GM19438 (cell line): ENCODE measurements around the gene OR6N2.

Source experiments
- ATAC-seq: cut with Tn5 transposase; IDR thresholded peaks from one replicate; pipeline ENCODE4 v1.9.1; 2021; ENCODE audit warnings: low read depth; ENCODE audit not compliant: unreplicated experiment

The OR6N2 gene, protein sequence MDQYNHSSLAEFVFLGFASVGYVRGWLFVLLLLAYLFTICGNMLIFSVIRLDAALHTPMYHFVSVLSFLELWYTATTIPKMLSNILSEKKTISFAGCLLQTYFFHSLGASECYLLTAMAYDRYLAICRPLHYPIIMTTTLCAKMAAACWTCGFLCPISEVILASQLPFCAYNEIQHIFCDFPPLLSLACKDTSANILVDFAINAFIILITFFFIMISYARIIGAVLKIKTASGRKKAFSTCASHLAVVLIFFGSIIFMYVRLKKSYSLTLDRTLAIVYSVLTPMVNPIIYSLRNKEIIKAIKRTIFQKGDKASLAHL

DNA sequence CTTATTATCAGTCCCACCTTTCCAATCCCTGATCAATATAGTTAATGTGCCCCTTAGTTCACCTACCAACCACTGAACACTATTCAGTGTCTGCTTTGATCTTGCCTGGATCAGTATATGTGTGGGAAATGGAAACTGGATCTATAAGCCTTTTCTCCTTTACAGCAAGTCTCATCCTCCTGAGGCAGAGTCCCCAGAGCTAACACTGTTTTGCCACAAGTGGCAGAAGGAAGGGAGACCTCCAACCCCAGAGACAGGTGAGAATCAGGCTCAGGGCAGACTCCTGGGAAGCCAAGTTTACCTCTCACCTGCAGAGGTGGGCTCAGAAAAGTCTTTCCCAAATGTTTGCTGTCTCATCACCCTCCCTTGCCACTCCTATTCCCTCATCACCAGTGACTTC, at the start of gene OR6N2:
TSS of gene OR6N2 (minus strand) at position 101 of the 400 bp plus-strand sequence. CDS start 3,569 bp downstream, outside the sequence.
- ATAC-seq = no peak

DNA sequence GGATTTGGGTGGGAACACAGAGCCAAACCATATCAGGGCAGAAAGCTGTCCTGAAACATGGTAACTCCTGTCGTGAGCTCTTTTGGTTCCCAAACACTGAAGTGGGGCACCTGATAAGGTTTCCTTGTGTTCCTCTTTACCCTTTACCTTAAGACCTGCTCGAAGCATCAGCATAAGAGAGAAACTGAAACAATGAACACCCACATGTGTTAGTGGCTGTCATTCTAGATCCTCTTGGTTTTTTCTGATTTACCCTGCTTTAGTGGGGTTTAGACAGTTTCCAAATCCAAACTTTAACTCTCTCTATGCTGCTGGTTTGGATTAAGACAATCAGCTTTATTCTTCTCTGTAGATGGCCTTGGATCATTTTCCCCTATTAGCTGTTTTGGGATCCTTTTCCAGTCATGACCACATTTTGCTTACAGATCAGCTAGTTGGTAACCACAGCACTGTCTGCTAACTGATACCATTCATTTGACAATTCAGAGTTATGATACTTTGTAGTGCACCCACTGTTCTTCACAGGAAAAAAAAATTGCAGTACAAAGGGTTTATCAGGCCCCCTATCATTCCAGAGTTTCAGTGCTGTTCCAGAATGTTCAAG, 49.2 kb upstream of the OR6N2 start:
- ATAC-seq = no peak

DNA sequence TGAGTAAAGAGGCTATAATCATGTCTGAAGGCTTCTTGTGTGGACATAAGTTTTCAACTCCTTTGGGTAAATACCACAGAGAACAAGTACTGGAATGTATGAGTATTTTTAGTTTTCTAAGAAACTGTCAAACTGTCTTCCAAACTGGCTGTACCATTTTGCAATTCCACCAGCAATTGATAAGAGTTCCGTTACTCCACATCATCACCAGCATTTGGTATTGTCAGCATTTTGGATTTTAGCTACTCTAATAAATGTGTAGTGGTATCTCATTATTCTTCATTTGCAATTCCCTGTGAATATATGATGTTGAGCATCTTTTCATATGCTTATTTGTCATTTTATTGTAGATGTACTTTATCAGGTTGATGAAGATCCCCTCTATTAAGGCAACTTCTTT, 40.7 kb upstream of the OR6N2 start:
- no peak for ATAC-seq

DNA sequence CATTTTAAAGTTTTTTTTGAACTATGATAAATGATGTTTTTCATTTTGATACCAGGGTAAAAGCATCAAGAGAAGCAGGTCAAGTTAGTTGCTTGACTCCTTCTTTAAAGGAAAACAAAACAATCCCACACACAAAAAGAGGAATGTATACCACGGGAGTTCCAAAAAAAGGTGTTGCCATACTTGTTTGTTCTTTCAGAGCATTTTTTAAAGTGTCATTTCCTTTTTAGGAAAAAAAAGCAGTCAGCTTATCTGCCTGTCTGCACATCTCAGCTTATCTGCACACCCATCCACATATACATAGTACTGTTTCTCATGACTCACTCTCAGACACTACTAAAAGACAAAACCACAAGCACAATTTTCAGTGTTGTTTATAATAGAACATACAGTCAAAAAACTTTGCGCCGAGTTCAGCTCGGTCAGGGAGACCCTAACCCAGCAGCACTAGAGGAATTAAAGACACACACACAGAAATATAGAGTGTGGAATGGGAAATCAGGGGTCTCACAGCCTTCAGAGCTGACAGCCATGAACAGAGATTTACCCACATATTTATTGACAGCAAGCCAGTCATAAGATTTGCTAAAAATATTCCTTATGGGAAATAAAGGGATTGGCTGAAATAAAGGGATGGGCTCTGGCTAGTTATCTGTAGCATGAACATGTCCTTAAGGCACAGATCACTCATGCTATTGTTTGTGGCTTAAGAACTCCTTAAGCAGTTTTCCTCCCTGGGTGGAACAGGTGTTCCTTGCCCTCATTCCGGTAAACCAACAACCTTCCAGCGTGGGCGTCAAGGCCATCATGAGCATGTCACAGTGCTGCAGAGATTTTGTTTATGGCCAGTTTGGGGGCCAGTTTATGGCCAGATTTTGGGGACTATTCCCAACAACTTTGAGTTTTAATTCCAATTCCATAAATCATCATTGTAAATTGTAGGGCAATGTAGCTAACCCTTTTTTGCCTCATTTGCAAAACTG, 38.7 kb upstream of the OR6N2 start:
- peak; percentile 72 for ATAC-seq

DNA sequence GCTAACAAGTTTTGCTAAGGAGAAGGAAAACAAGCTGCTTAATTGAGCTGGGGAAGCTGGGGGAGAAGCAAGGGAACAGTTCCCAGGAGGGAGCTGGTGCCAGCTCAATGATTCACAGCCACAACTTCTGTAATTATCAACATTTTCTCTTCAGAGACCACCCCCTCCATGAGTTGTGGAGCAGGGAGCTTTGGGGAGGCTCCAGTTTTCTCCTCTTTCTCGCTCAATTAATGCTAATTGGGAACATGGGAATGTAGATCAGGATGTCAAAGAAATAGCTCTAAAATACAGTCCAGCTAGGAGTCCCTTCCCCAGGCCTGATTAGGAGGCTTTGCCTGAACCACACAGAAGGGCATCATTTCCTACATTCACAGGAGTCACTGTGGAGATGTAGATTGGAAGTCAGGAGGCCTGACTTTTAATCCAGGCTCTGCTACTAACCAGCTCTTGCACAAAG, 38.0 kb upstream of the OR6N2 start:
- ATAC-seq = peak; percentile 16

DNA sequence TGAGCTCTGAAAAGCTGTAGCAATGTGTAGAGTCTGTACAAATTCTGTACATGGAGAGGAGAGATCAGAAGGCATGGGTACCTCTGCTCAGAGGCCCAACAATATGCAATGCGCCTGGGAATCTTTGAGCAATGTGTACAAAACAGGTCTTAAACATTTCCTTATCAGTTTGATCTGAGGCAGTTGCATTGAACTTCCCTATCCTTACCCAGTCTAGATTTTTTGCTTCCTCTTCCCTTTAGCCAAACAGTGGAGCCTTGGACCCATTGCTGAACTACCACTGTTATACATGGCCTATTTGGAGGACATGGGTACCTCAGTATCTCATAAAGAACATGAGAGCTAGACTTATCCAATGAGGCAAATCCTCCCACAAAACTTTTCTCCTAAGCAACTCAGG, 37.6 kb upstream of the OR6N2 start:
- ATAC-seq = no peak

DNA sequence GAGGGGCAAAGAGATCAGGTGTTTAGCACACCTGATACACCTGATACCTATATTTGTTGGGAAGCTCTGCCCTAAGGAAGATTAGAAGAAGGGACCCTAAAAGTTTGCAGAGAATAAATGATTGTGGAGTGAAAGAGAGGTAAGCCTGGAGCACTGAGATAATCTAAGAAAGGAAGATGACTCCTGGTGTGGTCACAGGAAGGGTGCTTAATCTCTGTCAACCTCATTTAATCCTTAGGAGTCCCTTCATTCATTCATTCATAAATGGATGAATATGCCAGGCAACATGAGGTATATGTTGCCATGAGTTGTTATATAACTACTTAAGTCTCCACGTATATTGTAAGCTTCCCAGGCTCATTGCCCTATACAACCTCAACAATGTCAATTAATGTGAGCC, 34.0 kb upstream of the OR6N2 start:
- ATAC-seq = no peak

DNA sequence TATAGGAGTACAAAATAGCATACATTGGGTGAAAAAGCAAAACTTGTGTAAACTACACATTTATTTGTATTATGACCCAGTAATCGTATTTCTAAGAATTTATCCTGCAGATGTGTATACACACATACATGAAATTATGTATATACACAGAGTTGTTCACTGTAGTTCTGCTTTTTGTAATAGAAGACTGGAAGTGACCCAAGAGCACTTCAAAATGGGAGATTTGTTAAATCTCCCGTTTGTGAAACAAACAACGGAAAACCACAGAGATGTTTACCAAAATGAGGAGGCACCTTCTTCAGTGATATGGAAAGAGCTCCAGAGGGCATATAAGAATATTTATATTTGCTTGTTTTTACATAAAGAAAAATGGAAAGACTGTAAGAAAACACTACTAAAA, 32.2 kb upstream of the OR6N2 start:
- no peak for ATAC-seq

DNA sequence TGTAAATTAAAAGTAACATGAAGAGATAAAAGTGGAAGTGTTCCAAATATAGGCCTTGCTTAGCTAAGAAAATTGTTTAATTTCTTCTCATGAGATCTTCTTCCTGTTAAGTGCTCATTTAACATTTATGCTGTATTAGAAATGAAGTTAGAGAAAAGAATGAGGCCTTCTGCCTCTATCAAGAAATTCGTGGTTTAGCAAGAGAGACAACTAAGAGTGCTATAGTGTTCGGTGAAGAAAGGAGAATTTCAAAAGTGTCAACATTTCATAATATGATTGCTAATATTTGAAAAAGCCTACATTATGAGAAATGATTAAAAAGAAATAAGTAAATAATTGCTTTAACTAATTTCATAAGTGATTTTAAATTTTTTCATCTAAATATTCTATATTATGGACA, 31.3 kb upstream of the OR6N2 start:
- ATAC-seq = no peak

DNA sequence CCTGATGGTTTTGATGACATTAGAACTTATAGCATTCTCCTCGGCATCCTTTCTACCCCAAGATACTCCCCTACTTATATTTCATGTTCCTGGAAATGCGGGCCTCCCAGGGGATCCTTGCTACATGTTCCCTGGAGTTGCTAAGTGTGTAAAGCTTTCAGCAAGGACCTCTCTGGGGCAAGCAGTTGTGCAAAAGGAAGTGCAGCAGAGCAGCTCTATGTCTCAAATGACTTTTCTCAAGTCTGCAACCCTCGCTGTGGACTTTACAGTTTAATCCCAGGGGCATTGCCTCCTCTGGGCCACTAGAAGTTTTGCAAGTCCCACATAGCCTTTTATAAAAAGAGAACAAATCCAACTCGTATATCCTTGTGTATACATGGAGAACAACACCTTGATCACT, 29.3 kb upstream of the OR6N2 start:
- ATAC-seq = no peak

DNA sequence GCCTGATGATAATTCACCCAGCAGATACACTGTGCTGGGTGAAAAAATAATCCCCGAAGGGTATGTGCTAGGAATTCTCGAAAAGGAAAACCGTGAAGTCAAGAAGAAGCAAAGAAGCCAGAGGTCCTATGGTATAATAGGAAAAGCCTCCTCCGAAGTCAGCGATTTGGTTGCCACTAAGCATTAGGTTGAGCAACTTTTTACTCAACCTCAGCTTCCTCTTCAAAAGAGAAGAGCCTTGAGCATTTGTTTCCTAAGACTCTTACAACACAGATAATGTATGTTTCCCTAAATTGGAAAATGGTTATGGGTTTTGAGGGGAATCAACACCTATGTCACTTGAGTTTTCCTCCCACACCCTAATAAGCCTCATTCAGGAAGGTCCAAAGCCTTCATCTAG, 28.9 kb upstream of the OR6N2 start:
- no peak for ATAC-seq

DNA sequence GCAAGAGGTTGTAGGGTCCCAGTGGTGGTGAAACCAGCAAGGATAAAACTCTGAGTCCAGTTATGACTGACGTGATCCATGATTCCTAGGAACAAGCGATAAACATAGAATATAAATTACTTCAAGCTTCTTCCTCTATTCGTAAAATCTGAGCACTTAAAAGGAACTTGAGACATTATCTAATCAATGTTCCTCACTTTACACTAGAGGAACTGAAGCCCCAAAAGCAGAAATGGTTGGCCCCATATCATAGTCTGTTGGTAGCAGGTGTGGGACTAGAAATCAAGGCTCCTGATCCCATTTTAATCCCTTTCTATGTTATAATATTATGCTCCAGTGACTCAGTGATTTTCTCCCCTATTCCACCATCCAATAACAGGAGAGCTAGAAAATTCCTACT, 28.3 kb upstream of the OR6N2 start:
- ATAC-seq = no peak

DNA sequence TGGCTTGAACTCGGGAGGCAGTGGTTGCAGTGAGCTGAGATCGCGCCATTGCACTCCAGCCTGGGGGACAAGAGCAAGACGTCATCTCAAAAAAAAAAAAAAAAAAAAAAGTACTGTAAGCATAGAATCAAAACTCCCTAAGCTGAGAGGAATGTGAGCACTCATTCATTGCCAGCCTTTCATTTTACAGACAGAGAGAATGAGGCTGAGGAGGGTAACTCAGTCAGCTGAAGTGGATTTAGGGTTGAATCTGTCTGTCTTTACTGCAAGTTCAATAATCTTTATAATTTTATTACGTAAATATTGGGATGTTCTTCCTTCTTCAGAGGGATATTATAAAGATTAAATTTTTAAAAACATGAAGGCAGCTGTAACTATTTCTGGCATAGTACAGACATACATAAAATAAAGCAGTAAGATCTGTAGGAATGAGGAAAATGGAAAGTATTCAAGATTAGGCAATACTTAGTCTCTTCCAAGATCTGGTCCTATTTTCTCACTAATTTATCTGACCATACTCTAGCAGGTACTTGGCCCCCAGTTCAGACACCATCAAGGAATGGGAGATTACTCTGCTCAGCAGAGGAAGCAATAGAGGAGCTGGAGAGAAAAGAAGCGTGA, 26.0 kb upstream of the OR6N2 start:
- no peak for ATAC-seq

DNA sequence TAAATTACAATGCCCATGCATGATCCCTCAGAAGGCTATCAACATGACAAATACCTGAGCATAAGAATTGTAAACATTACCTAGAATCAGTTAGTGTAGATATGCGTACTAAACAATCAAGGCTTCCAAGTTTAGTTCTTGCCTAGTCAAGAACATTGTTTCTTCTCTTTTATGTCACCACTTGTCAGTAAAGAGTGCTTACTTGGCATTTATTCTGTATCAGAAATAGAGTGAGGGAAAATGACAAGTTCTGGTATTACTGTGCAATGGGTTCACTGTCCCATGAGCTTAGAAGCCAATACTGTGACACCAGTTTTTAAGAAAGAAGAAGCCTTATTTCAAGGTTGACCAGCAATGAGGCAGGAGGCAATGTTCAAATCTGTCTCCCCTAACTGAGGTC, 22.7 kb upstream of the OR6N2 start:
- no peak for ATAC-seq

DNA sequence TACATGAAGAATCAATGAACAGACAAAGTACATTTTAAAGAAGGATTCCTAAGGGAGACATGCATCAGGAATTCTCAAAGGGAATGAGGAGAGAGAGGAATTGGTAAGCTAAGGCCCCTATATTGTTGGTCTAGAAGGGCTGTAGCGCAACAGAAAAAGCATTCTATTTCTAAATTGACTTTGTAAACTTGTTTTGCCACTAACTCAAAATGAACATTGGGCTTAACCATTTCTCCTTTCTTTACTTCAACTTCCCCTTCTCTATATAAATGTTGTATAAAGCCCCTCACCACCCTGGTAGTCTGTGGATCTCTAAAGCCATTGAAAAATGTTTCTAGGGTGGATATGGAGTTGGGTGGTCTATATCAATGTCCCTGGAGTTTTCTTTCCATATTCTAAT, 20.4 kb upstream of the OR6N2 start:
- ATAC-seq = no peak

DNA sequence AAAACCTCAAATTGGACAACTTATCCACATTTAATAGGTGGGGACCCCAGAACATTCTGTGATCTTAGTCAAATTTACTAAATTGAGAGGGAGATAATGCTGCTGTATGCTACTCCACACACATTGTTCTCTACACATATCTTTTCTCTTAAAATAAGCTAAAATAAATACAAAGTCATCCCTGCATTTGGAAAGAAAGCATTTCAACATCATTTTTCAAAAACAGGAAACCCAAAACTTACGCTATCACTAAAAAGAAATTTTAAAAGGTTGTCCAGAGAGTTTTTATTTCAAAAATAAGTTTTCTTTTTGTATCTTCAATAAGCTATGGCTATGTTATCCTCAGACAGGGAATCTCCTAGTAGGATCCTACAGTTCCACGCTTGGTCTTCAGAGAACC, 19.5 kb upstream of the OR6N2 start:
- ATAC-seq = no peak

DNA sequence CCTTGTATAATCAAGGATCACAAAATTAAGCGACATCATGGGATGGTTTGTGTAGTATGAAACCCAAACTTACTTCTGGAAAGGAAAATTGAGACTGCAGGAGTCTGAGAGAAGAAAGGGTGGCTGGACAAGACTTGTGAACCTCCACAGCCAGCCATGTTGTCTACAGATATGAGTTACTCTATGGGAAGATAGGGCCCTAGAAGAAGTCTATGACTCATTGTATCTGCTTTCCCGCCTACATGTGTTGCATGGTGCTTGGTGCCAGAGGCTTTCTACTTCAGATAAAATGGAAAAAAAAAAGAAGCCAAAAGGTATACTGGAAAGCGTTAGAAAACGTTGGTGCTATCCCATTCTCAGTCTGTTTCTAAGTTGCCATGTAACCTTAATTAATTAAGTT, 18.7 kb upstream of the OR6N2 start:
- no peak for ATAC-seq

DNA sequence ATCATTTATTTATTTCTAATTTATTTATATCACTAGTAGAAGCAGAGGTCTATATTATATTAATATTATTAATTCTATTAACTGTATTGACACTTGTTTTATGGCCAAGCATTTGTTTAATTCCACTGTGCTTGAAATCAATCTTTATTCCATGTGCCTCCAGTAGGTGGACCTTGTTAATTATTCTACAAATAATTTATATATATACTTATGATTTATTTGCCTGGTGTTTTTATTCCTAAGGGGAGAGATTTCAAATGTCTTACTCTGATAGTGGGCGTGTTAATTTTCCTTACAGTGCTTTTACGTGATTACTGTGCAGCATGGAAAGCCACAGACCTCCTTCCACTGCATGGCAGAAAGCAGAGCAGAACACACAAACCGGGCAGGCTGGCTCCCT, 17.5 kb upstream of the OR6N2 start:
- ATAC-seq = no peak

DNA sequence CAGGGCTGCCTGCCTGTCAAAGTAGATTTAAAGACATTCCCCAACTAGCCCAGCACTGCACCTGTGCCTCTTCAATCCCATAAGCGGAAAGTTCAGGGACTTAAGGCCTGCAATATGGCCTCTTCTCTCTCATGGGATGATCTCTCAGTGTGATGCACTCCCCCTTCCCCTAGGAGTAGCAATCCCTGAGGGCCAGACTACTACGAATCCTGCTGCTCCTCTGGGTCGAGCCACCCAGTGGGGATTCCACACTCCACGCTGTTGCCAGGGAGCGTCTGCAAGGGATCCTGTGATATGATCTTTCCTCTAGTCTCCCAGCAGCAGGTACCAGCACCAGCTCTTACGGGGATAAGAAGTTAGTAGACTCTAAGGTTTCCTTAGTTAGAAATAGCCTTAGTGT, 13.2 kb upstream of the OR6N2 start:
- no peak for ATAC-seq

DNA sequence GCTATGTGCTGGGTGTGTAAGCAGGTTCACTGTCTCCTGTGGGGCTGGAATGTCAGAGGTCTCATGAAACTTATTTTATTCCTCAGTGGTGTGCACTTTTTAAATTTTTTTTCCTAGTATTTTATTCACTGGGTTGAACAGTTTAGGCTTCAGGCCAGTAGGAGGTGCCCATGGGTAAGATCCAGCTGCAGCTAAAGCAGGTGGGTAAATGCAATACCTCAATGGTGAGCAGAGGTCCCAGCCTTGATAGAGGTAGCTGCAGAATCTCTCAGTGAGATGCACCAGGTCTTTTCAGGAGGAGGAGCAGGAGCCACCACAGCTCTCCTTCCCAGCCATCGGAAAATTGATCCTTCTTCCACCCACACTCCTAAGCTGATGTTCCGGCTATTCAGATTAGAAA, 12.6 kb upstream of the OR6N2 start:
- no peak for ATAC-seq
